T-helper 1 cell treated with Interleukin-12 subunit alpha and Interleukin-12 subunit beta and Interleukin-4 antibody, amounts not matched to agents 30 μg/mL and 1 μg/mL, for 36 hours (primary cell): ENCODE data around the gene ACKR3.

Experiments
- H3K27ac Mint-ChIP-seq: one replicate; pipeline ENCODE4 v1.8.0; 2021; ENCODE audit warnings: mild to moderate bottlenecking, mixed read lengths
- H3K27me3 Mint-ChIP-seq: one replicate; pipeline ENCODE4 v1.8.0; 2021; ENCODE audit warnings: low read depth, mixed read lengths
- H3K36me3 Mint-ChIP-seq: one replicate; pipeline ENCODE4 v1.8.0; 2021; ENCODE audit warnings: low read depth, mixed read lengths
- H3K4me1 Mint-ChIP-seq: one replicate; pipeline ENCODE4 v1.8.0; 2021; ENCODE audit warnings: low read depth, mixed read lengths
- H3K4me3 Mint-ChIP-seq: one replicate; pipeline ENCODE4 v1.8.0; 2021; ENCODE audit warnings: mild to moderate bottlenecking, moderate library complexity, mixed read lengths
- H3K9me3 Mint-ChIP-seq: one replicate; pipeline ENCODE4 v1.8.0; 2021; ENCODE audit warnings: mixed read lengths

ACKR3 gene

GRCh38 chr2:236580746-236581355 is 11.2 kb downstream of the ACKR3 start:
- H3K27me3 Mint-ChIP-seq, result no peaks in the 10 kb centered on the region
- peaks cover 11% of the 10 kb centered on the region for H3K36me3 Mint-ChIP-seq
- H3K27ac Mint-ChIP-seq, result no peak overlapping the region

GRCh38 chr2:236581546-236581945 is 11.9 kb downstream of the ACKR3 start:
- H3K27ac Mint-ChIP-seq, result no peak overlapping the region
- H3K9me3 Mint-ChIP-seq, result no peaks in the 10 kb centered on the region
- no peak overlapping the region for H3K4me3 Mint-ChIP-seq
- no peaks in the 10 kb centered on the region for H3K27me3 Mint-ChIP-seq
- no peaks in the 10 kb centered on the region for H3K4me1 Mint-ChIP-seq
- peaks cover 11% of the 10 kb centered on the region for H3K36me3 Mint-ChIP-seq

More at GRCh38 chr2:236580746-236581355, 11.2 kb downstream of the ACKR3 start:
- Mint-ChIP-seq H3K4me3 (no peak overlapping the region), H3K4me1 (no peaks in the 10 kb centered on the region), H3K9me3 (no peaks in the 10 kb centered on the region)

- Mint-ChIP-seq H3K9me3 (no peaks in the 10 kb centered on the region), H3K4me3 (no peak overlapping the region), H3K27me3 (no peaks in the 10 kb centered on the region), H3K4me1 (no peaks in the 10 kb centered on the region), H3K36me3 (peaks cover 11% of the 10 kb centered on the region), H3K27ac (no peak overlapping the region)
Measured at GRCh38 chr2:236582968-236583367, 13.3 kb downstream of the ACKR3 start.

DNA sequence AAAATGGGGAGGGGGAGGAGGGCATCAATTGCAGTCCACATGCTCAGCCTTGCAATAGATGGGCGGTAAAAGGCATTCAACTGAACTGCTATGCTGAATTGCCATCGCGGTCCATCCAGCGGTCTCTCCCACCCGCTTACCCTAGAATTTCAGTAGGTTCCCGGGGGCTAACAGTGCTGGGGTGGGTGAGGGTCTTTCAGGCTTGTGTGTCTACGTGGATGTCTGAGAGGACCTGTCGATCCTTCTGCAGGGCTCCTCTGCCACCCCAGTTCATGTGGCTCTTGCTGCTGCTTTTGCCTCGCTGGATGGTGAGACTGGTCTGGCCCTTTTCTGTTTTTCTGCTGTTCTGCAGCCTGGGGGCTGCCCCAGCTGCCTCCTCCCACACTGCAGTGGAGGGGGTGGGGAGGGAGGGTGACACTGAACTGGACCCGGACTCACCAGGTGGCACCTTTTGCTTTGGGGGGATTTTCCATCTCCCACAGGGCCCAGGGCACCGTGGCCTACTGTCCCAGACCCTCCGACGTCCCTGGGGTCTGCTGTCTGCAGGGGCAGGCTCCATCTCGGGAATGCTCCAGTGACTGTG is 14.1 kb downstream of the ACKR3 start:
- H3K4me1 Mint-ChIP-seq, result no peaks in the 10 kb centered on the region
- H3K4me3 Mint-ChIP-seq, result no peak overlapping the region
- no peak overlapping the region for H3K27ac Mint-ChIP-seq
- no peaks in the 10 kb centered on the region for H3K9me3 Mint-ChIP-seq
- H3K27me3 Mint-ChIP-seq, result no peaks in the 10 kb centered on the region
- H3K36me3 Mint-ChIP-seq, result peaks cover 11% of the 10 kb centered on the region

- Mint-ChIP-seq H3K27me3 (no peaks in the 10 kb centered on the region), H3K4me3 (no peak overlapping the region), H3K9me3 (no peaks in the 10 kb centered on the region), H3K4me1 (no peaks in the 10 kb centered on the region), H3K27ac (no peak overlapping the region), H3K36me3 (peaks cover 11% of the 10 kb centered on the region)
Measured at GRCh38 chr2:236584521-236585384, 15.1 kb downstream of the ACKR3 start.

- H3K27ac Mint-ChIP-seq, result no peak overlapping the region
- no peaks in the 10 kb centered on the region for H3K9me3 Mint-ChIP-seq
- no peaks in the 10 kb centered on the region for H3K4me1 Mint-ChIP-seq
- H3K4me3 Mint-ChIP-seq, result no peak overlapping the region
- no peaks in the 10 kb centered on the region for H3K27me3 Mint-ChIP-seq
- H3K36me3 Mint-ChIP-seq, result peaks cover 5% of the 10 kb centered on the region
Measured at GRCh38 chr2:236585966-236586365, 16.3 kb downstream of the ACKR3 start.

GRCh38 chr2:236587861-236588815 is 18.5 kb downstream of the ACKR3 start:
- no peaks in the 10 kb centered on the region for H3K9me3 Mint-ChIP-seq
- no peaks in the 10 kb centered on the region for H3K27me3 Mint-ChIP-seq
- H3K27ac Mint-ChIP-seq, result no peak overlapping the region
- no peak overlapping the region for H3K4me3 Mint-ChIP-seq
- H3K36me3 Mint-ChIP-seq, result no peaks in the 10 kb centered on the region
- H3K4me1 Mint-ChIP-seq, result no peaks in the 10 kb centered on the region

- H3K4me1 Mint-ChIP-seq, result no peaks in the 10 kb centered on the region
- H3K36me3 Mint-ChIP-seq, result no peaks in the 10 kb centered on the region
- H3K4me3 Mint-ChIP-seq, result no peak overlapping the region
- no peaks in the 10 kb centered on the region for H3K9me3 Mint-ChIP-seq
- H3K27me3 Mint-ChIP-seq, result no peaks in the 10 kb centered on the region
- no peak overlapping the region for H3K27ac Mint-ChIP-seq
Measured at GRCh38 chr2:236588932-236589592, 19.4 kb downstream of the ACKR3 start.

DNA sequence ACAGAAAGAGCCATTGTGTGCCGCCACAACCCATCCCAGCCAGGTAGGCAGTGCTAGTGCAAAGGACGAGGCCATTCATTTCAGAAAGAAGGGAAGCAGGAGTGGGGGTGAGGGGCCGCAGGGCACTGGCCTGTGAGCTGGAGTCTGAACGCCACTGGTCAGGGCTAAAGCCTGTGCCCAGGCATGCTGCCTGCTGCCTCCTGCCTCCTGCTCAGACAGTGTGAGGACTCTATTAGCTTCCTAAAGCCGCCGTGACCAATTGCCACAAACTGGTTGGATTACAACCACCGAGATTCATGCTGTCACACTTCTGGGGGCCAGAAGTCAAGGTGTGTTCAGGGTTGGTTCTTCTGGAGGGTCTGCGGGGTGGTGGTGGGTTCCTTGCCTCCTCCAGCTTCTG is 21.2 kb downstream of the ACKR3 start:
- H3K27me3 Mint-ChIP-seq, result no peaks in the 10 kb centered on the region
- no peaks in the 10 kb centered on the region for H3K4me1 Mint-ChIP-seq
- H3K9me3 Mint-ChIP-seq, result no peaks in the 10 kb centered on the region
- no peak overlapping the region for H3K4me3 Mint-ChIP-seq
- H3K27ac Mint-ChIP-seq, result no peak overlapping the region
- H3K36me3 Mint-ChIP-seq, result no peaks in the 10 kb centered on the region

DNA sequence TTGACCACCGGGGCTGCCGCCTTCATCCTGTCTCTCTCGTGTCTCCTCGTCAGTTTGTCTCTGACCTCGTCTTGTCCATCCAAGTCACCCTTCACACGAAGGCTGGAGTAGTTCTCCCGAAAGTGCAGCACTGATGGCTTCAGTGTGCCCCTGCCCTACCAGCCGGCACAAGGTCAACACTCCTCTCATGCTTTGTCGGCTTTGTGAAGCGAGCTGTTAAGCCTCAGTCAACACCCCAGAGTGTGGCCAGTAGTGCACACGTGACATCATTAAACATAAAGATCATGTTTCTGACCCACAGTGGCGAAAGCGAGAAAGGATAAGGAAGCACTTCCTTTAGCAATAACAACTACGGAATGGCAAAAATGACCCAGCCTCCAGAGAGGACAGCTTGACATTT is 23.2 kb downstream of the ACKR3 start:
- no peaks in the 10 kb centered on the region for H3K36me3 Mint-ChIP-seq
- H3K4me3 Mint-ChIP-seq, result no peak overlapping the region
- no peaks in the 10 kb centered on the region for H3K9me3 Mint-ChIP-seq
- H3K4me1 Mint-ChIP-seq, result no peaks in the 10 kb centered on the region
- no peaks in the 10 kb centered on the region for H3K27me3 Mint-ChIP-seq
- H3K27ac Mint-ChIP-seq, result no peak overlapping the region

DNA sequence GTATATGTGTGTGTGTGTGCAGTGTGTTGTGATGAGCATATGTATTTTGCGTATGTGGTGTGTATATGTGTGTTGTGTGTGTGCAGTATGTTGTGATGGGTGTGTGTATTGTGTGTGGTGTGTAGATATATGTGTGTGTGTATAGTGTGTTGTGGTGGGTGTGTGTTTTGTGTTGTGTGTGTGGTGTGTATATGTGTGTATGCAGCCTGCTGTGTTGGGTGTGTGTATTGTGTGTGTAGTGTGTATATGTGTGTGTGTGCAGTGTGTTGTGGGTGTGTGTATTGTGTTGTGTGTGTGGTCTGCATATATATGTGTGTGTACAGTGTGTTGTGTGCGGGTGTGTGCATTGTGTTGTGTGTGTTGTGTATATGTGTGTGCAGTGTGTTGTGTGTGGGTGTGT is 23.9 kb downstream of the ACKR3 start:
- no peak overlapping the region for H3K4me3 Mint-ChIP-seq
- H3K9me3 Mint-ChIP-seq, result no peaks in the 10 kb centered on the region
- H3K36me3 Mint-ChIP-seq, result no peaks in the 10 kb centered on the region
- H3K4me1 Mint-ChIP-seq, result no peaks in the 10 kb centered on the region
- H3K27ac Mint-ChIP-seq, result no peak overlapping the region
- H3K27me3 Mint-ChIP-seq, result no peaks in the 10 kb centered on the region

DNA sequence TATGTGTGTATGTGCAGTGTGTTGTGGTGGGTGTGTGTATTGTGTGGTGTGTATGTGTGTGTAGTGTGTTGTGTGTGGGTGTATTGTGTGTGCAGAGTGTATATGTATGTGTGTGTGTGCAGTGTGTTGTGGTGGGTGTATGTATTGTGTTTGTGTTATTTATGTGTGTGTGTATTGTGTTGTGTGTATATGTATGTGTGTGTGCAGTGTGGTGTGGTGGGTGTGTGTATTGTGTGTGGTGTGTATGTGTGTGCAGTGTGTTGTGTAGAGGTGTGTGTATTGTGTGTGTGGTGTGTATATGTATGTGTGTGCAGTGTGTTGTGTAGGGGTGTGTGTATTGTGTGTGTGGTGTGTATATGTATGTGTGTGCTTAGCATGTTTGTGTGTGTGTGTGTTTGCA is 24.3 kb downstream of the ACKR3 start:
- Mint-ChIP-seq H3K27ac (no peak overlapping the region), H3K27me3 (no peaks in the 10 kb centered on the region), H3K9me3 (no peaks in the 10 kb centered on the region), H3K4me3 (no peak overlapping the region), H3K36me3 (no peaks in the 10 kb centered on the region), H3K4me1 (no peaks in the 10 kb centered on the region)

- Mint-ChIP-seq H3K27ac (no peak overlapping the region), H3K4me3 (no peak overlapping the region)
Measured at GRCh38 chr2:236597629-236598028, 28.0 kb downstream of the ACKR3 start.

GRCh38 chr2:236599059-236599458 is 29.4 kb downstream of the ACKR3 start:
- H3K4me1 Mint-ChIP-seq, result no peaks in the 10 kb centered on the region
- no peak overlapping the region for H3K27ac Mint-ChIP-seq
- H3K9me3 Mint-ChIP-seq, result no peaks in the 10 kb centered on the region
- peaks cover 9% of the 10 kb centered on the region for H3K27me3 Mint-ChIP-seq
- no peaks in the 10 kb centered on the region for H3K36me3 Mint-ChIP-seq
- H3K4me3 Mint-ChIP-seq, result no peak overlapping the region

More at GRCh38 chr2:236597629-236598028, 28.0 kb downstream of the ACKR3 start:
- Mint-ChIP-seq H3K9me3 (no peaks in the 10 kb centered on the region), H3K4me1 (no peaks in the 10 kb centered on the region), H3K27me3 (peaks cover 4% of the 10 kb centered on the region), H3K36me3 (no peaks in the 10 kb centered on the region)
